ENCODE results near the gene HLA-DMB. TPM values are rescaled to one million over a fixed set of nuclear protein-coding genes. Genes with fewer than 3 reads are reported as not detected.

The HLA-DMB gene
- total RNA-seq, 1 experiment from 2014 or later: 1.7 TPM

DNA sequence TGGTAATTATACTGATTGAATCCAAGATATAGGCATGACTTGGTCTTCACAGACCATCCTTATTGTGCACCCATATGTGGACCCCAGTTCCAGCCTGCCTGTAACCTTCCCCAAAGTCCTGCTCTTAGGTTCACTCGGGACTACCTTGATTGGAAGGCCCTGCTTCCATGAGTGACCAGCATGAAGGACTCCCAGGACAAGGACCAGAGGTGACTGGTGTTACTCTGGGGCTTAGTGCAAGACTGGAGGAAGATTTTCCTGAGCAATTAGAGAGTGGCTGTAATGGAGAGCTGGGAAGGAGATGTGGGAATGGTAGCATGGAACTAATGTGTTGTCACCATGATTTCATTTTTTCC is 42.6 kb upstream of the HLA-DMB start:
- Histone ChIP-seq H2AFZ (ENCODE audit: low read length) (no peak overlapping the region), H3K27ac (ENCODE audit: insufficient read length, low read depth, low read length) (no peak overlapping the region), H3K4me1 (ENCODE audit: insufficient read depth, low read length) (peaks cover 4% of the 10 kb centered on the region; the same call in 1 of the 2 replicates), H3K79me2 (ENCODE audit: insufficient read depth, low read length) (no peaks in the 10 kb centered on the region), H2BK12ac (ENCODE audit: insufficient read length, low read depth, low read length) (no peak overlapping the region), H2BK15ac (ENCODE audit: low read depth, low read length) (no peak overlapping the region), H3K4ac (ENCODE audit: low read depth, low read length) (no peak overlapping the region), H3K18ac (ENCODE audit: insufficient read length, low read depth, low read length) (no peak overlapping the region), H4K5ac (ENCODE audit: insufficient read length, low read depth, low read length) (no peak overlapping the region), H2BK120ac (ENCODE audit: low read depth, low read length, poor library complexity, severe bottlenecking) (no peak overlapping the region), H4K20me1 (ENCODE audit: control insufficient read depth, insufficient read depth, insufficient read length) (no peaks in the 10 kb centered on the region), H3K56ac (ENCODE audit: insufficient read length, low read depth, low read length) (no peak overlapping the region), H3K9ac (ENCODE audit: extremely low read depth, insufficient read length, low read length) (no peak overlapping the region), H3T11ph (ENCODE audit: low read length) (no peak overlapping the region), H3K23me2 (ENCODE audit: insufficient read length, low read depth, low read length, poor library complexity, severe bottlenecking) (no peaks in the 10 kb centered on the region), H4K8ac (replicated peaks; ENCODE audit: insufficient read length, low read depth, low read length) (no peak overlapping the region), H3K9me3 (ENCODE audit: control insufficient read depth, low read depth, low read length) (no peaks in the 10 kb centered on the region), H2BK20ac (ENCODE audit: low read depth, low read length, poor library complexity, severe bottlenecking) (no peak overlapping the region), H4K91ac (ENCODE audit: insufficient read length, low read depth, low read length) (no peak overlapping the region), H3K27me3 (ENCODE audit: insufficient read depth, low read length) (no peaks in the 10 kb centered on the region), H3K23ac (ENCODE audit: insufficient read length, low read depth, low read length) (no peak overlapping the region), H3K14ac (ENCODE audit: insufficient read depth, low read length) (no peak overlapping the region), H2AK5ac (ENCODE audit: insufficient read length, low read length) (no peak overlapping the region), H3K79me1 (ENCODE audit: insufficient read depth, low read depth, low read length, poor library complexity, severe bottlenecking) (peaks cover under 1% of the 10 kb centered on the region), H3K4me2 (ENCODE audit: insufficient read depth, insufficient read length, low read length) (no peak overlapping the region), H2BK5ac (ENCODE audit: insufficient read length, low read length) (no peak overlapping the region)
- Mint-ChIP-seq H3K9me3 (no peaks in the 10 kb centered on the region), H3K4me3 (no peak overlapping the region), H3K4me1 (peaks cover 12 to 31% of the 10 kb centered on the region in 2 experiments), H3K36me3 (ENCODE audit: insufficient read depth in 1 of 3, low read depth in 3 of 3) (peaks cover 30 to 38% (median 32%) of the 10 kb centered on the region in 3 experiments; a peak in 6 of 7 replicates), H3K27me3 (ENCODE audit: low read depth) (peaks cover 6% of the 10 kb centered on the region), H3K27ac (peak overlapping the region in 1 of 3 experiments; percentile 87; a peak in 2 of 7 replicates)
- no peak for DNase-seq
- no CpG with 5 or more reads among the region's 1 CpG for WGBS (ENCODE audit: extremely low coverage, insufficient read length, low lambda C conversion rate)
- TF ChIP-seq, protein P1, sequence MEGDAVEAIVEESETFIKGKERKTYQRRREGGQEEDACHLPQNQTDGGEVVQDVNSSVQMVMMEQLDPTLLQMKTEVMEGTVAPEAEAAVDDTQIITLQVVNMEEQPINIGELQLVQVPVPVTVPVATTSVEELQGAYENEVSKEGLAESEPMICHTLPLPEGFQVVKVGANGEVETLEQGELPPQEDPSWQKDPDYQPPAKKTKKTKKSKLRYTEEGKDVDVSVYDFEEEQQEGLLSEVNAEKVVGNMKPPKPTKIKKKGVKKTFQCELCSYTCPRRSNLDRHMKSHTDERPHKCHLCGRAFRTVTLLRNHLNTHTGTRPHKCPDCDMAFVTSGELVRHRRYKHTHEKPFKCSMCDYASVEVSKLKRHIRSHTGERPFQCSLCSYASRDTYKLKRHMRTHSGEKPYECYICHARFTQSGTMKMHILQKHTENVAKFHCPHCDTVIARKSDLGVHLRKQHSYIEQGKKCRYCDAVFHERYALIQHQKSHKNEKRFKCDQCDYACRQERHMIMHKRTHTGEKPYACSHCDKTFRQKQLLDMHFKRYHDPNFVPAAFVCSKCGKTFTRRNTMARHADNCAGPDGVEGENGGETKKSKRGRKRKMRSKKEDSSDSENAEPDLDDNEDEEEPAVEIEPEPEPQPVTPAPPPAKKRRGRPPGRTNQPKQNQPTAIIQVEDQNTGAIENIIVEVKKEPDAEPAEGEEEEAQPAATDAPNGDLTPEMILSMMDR (conservative IDR thresholded peaks at IDR 0.05): no peak
